ENCODE data around the gene HOXB5.

HOXB5 gene

GRCh38 chr17:48603959-48604769 lies 10.6 kb upstream of the HOXB5 start:
- Mint-ChIP-seq H3K9me3 (no peaks in the 10 kb centered on the region), H3K27ac (no peak overlapping the region), H3K4me3 (no peak overlapping the region), H3K36me3 (no peaks in the 10 kb centered on the region), H3K27me3 (peaks cover 100% of the 10 kb centered on the region), H3K4me1 (peaks cover 15% of the 10 kb centered on the region)
- no peak for ATAC-seq

GRCh38 chr17:48601539-48602425 lies 8.2 kb upstream of the HOXB5 start:
- no peak for ATAC-seq
- Mint-ChIP-seq H3K9me3 (no peaks in the 10 kb centered on the region), H3K4me3 (no peak overlapping the region)

GRCh38 chr17:48601207-48601538 lies 7.6 kb upstream of the HOXB5 start:
- Mint-ChIP-seq H3K4me1 (peaks cover 29% of the 10 kb centered on the region), H3K36me3 (no peaks in the 10 kb centered on the region), H3K9me3 (no peaks in the 10 kb centered on the region)

More at GRCh38 chr17:48601539-48602425, 8.2 kb upstream of the HOXB5 start:
- Mint-ChIP-seq H3K27ac (no peak overlapping the region), H3K27me3 (peaks cover 100% of the 10 kb centered on the region), H3K36me3 (no peaks in the 10 kb centered on the region), H3K4me1 (peaks cover 23% of the 10 kb centered on the region)

GRCh38 chr17:48600244-48601098 lies 6.9 kb upstream of the HOXB5 start:
- Mint-ChIP-seq H3K4me3 (no peak overlapping the region), H3K27ac (no peak overlapping the region), H3K9me3 (no peaks in the 10 kb centered on the region), H3K4me1 (peaks cover 31% of the 10 kb centered on the region), H3K36me3 (no peaks in the 10 kb centered on the region), H3K27me3 (peaks cover 100% of the 10 kb centered on the region)
- ATAC-seq: no peak

More at GRCh38 chr17:48601207-48601538, 7.6 kb upstream of the HOXB5 start:
- no peak for ATAC-seq
- peaks cover 100% of the 10 kb centered on the region for H3K27me3 Mint-ChIP-seq
- no peak overlapping the region for H3K27ac Mint-ChIP-seq
- no peak overlapping the region for H3K4me3 Mint-ChIP-seq

- peaks cover 100% of the 10 kb centered on the region for H3K27me3 Mint-ChIP-seq
- no peak for ATAC-seq
- H3K4me3 Mint-ChIP-seq: no peak overlapping the region
- no peaks in the 10 kb centered on the region for H3K9me3 Mint-ChIP-seq
- no peaks in the 10 kb centered on the region for H3K36me3 Mint-ChIP-seq
- peaks cover 31% of the 10 kb centered on the region for H3K4me1 Mint-ChIP-seq
- H3K27ac Mint-ChIP-seq: no peak overlapping the region
These were observed 5.8 kb upstream of the HOXB5 start for GRCh38 chr17:48599354-48599753.

- Mint-ChIP-seq H3K4me1 (peaks cover 35% of the 10 kb centered on the region), H3K9me3 (no peaks in the 10 kb centered on the region), H3K4me3 (no peak overlapping the region), H3K27me3 (peaks cover 100% of the 10 kb centered on the region), H3K27ac (no peak overlapping the region), H3K36me3 (no peaks in the 10 kb centered on the region)
- no peak for ATAC-seq
These were observed 5.2 kb upstream of the HOXB5 start for GRCh38 chr17:48598736-48599135.

GRCh38 chr17:48597778-48598631 lies 4.4 kb upstream of the HOXB5 start:
- H3K9me3 Mint-ChIP-seq: no peaks in the 10 kb centered on the region
- H3K27ac Mint-ChIP-seq: peak overlapping the region; percentile 13
- peak overlapping the region; percentile 70 for H3K4me3 Mint-ChIP-seq
- peaks cover 42% of the 10 kb centered on the region for H3K4me1 Mint-ChIP-seq
- H3K36me3 Mint-ChIP-seq: no peaks in the 10 kb centered on the region
- H3K27me3 Mint-ChIP-seq: peaks cover 100% of the 10 kb centered on the region
- peak; percentile 66 for ATAC-seq

GRCh38 chr17:48597528-48597777 lies 3.9 kb upstream of the HOXB5 start:
- no peak for ATAC-seq
- peaks cover 44% of the 10 kb centered on the region for H3K4me1 Mint-ChIP-seq
- peak overlapping the region; percentile 13 for H3K27ac Mint-ChIP-seq
- H3K4me3 Mint-ChIP-seq: peak overlapping the region; percentile 70
- peaks cover 100% of the 10 kb centered on the region for H3K27me3 Mint-ChIP-seq
- no peaks in the 10 kb centered on the region for H3K36me3 Mint-ChIP-seq
- H3K9me3 Mint-ChIP-seq: no peaks in the 10 kb centered on the region

- H3K27ac Mint-ChIP-seq: peak overlapping the region; percentile 13
- ATAC-seq: no peak
- H3K4me1 Mint-ChIP-seq: peaks cover 41% of the 10 kb centered on the region
These were observed 3.4 kb upstream of the HOXB5 start for GRCh38 chr17:48596735-48597527.

GRCh38 chr17:48596000-48596734 lies 2.6 kb upstream of the HOXB5 start:
- Mint-ChIP-seq H3K27me3 (peaks cover 100% of the 10 kb centered on the region), H3K4me3 (peak overlapping the region; percentile 50), H3K36me3 (no peaks in the 10 kb centered on the region), H3K4me1 (peaks cover 41% of the 10 kb centered on the region), H3K27ac (no peak overlapping the region), H3K9me3 (no peaks in the 10 kb centered on the region)
- no peak for ATAC-seq

More at GRCh38 chr17:48596735-48597527, 3.4 kb upstream of the HOXB5 start:
- peaks cover 100% of the 10 kb centered on the region for H3K27me3 Mint-ChIP-seq
- H3K36me3 Mint-ChIP-seq: no peaks in the 10 kb centered on the region
- no peaks in the 10 kb centered on the region for H3K9me3 Mint-ChIP-seq
- H3K4me3 Mint-ChIP-seq: peak overlapping the region; percentile 70

- Mint-ChIP-seq H3K36me3 (no peaks in the 10 kb centered on the region), H3K4me3 (no peak overlapping the region), H3K27ac (no peak overlapping the region), H3K4me1 (peaks cover 41% of the 10 kb centered on the region), H3K27me3 (peaks cover 100% of the 10 kb centered on the region), H3K9me3 (no peaks in the 10 kb centered on the region)
- no peak for ATAC-seq
These were observed 1.9 kb upstream of the HOXB5 start for GRCh38 chr17:48595278-48595999.

- Mint-ChIP-seq H3K9me3 (no peaks in the 10 kb centered on the region), H3K27ac (no peak overlapping the region), H3K36me3 (no peaks in the 10 kb centered on the region), H3K4me3 (no peak overlapping the region), H3K27me3 (peaks cover 100% of the 10 kb centered on the region), H3K4me1 (peaks cover 41% of the 10 kb centered on the region)
- no peak for ATAC-seq
These were observed 1.1 kb upstream of the HOXB5 start for GRCh38 chr17:48594538-48595277.

All from stimulated activated memory B cell treated with anti-CD40 and anti-IgM and Interleukin-4, amounts not matched to agents 10 μg/mL and 1 μg/mL and 100 μg/mL, for 72 hours (primary cell).